ENCODE measurements around the gene NACA. TPM values are rescaled to one million over a fixed set of nuclear protein-coding genes. Genes with fewer than 3 reads are reported as not detected.

Gene NACA
- total RNA-seq, 2 experiments from 2014 or later: 793 to 820 TPM

- ATAC-seq (peak; percentile 48), DNase-seq (peak; percentile 57)
- Mint-ChIP-seq H3K36me3 (ENCODE audit: low read depth) (peaks cover 43% of the 10 kb centered on the region), H3K27me3 (ENCODE audit: low read depth) (no peaks in the 10 kb centered on the region), H3K27ac (peak overlapping the region; percentile 99), H3K4me3 (peak overlapping the region; percentile 99), H3K9me3 (ENCODE audit: insufficient read depth) (no peaks in the 10 kb centered on the region), H3K4me1 (ENCODE audit: low read depth) (peaks cover 21% of the 10 kb centered on the region)
- CTCF ChIA-PET: interaction anchor here (1.3 to 3.3 kb wide), 4 partner anchors 26 to 424 kb away, joined by 3 to 19 read pairs (median 9); partner anchors contain the start of gene STAT6
- POLR2A ChIA-PET: interaction anchor here (0.6 to 8.2 kb wide), 20 partner anchors 11 to 423 kb away, joined by 3 to 119 read pairs (median 6); partner anchors contain the start of genes ATP5F1B, BAZ2A, IL23A and NACA
Observed at GRCh38 chr12:56687223-56688128, 37.6 kb downstream of the NACA start.

- Mint-ChIP-seq H3K27me3 (ENCODE audit: low read depth) (no peaks in the 10 kb centered on the region), H3K4me1 (ENCODE audit: low read depth) (peaks cover 36% of the 10 kb centered on the region), H3K4me3 (peak overlapping the region; percentile 99), H3K9me3 (ENCODE audit: insufficient read depth) (no peaks in the 10 kb centered on the region), H3K27ac (peak overlapping the region; percentile 99), H3K36me3 (ENCODE audit: low read depth) (peaks cover 56% of the 10 kb centered on the region)
- DNase-seq: no peak
- ATAC-seq: no peak
- ChIA-PET CTCF (interaction anchor here (1.0 to 3.2 kb wide), 7 partner anchors 14 to 104 kb away, joined by 3 to 33 read pairs (median 6); partner anchors contain the start of gene NACA), POLR2A (interaction anchor here (0.6 to 8.2 kb wide), 10 partner anchors 33 to 755 kb away, joined by 3 to 119 read pairs (median 6); partner anchors contain the start of genes ATP5F1B, NACA and PRIM1)
Observed at GRCh38 chr12:56684745-56685359, 40.2 kb downstream of the NACA start.

- ChIA-PET CTCF (interaction anchor here (1.9 kb wide), 1 partner anchor 46 kb away, joined by 9 read pairs; no protein-coding TSS in a partner anchor), POLR2A (interaction anchor here (1.4 kb wide), 1 partner anchor 37 kb away, joined by 4 read pairs; no protein-coding TSS in a partner anchor)
- Mint-ChIP-seq H3K27me3 (ENCODE audit: low read depth) (no peaks in the 10 kb centered on the region), H3K36me3 (ENCODE audit: low read depth) (peaks cover 65% of the 10 kb centered on the region), H3K27ac (peak overlapping the region; percentile 66), H3K9me3 (ENCODE audit: insufficient read depth) (no peaks in the 10 kb centered on the region), H3K4me3 (peak overlapping the region; percentile 19), H3K4me1 (ENCODE audit: low read depth) (peaks cover 54% of the 10 kb centered on the region)
- DNase-seq: no peak
- ATAC-seq: no peak
Observed at GRCh38 chr12:56682323-56682722, 42.8 kb downstream of the NACA start.

- Mint-ChIP-seq H3K27me3 (ENCODE audit: low read depth) (no peaks in the 10 kb centered on the region), H3K9me3 (ENCODE audit: insufficient read depth) (no peaks in the 10 kb centered on the region), H3K4me3 (no peak overlapping the region), H3K27ac (no peak overlapping the region), H3K36me3 (ENCODE audit: low read depth) (peaks cover 52% of the 10 kb centered on the region), H3K4me1 (ENCODE audit: low read depth) (peaks cover 70% of the 10 kb centered on the region)
- CTCF ChIA-PET: no interaction called here
- POLR2A ChIA-PET: interaction anchor here (1.0 to 1.4 kb wide), 2 partner anchors 9 to 45 kb away, joined by 3 to 6 read pairs; partner anchors contain the start of gene NACA
- DNase-seq (no peak), ATAC-seq (no peak)
Observed at GRCh38 chr12:56679883-56680575, 45.1 kb downstream of the NACA start.

GRCh38 chr12:56678852-56679251 is 46.2 kb downstream of the NACA start:
- DNase-seq (no peak), ATAC-seq (no peak)
- CTCF ChIA-PET: interaction anchor here (2.3 kb wide), 1 partner anchor 45 kb away, joined by 8 read pairs; no protein-coding TSS in a partner anchor
- H3K36me3 Mint-ChIP-seq (ENCODE audit: low read depth): peaks cover 44% of the 10 kb centered on the region
- H3K4me3 Mint-ChIP-seq: no peak overlapping the region
- H3K27me3 Mint-ChIP-seq (ENCODE audit: low read depth): no peaks in the 10 kb centered on the region
- H3K9me3 Mint-ChIP-seq (ENCODE audit: insufficient read depth): no peaks in the 10 kb centered on the region
- H3K27ac Mint-ChIP-seq: peak overlapping the region; percentile 66
- POLR2A ChIA-PET: interaction anchor here (1.0 to 1.4 kb wide), 2 partner anchors 10 to 46 kb away, joined by 3 to 6 read pairs; partner anchors contain the start of gene NACA
- peaks cover 62% of the 10 kb centered on the region for H3K4me1 Mint-ChIP-seq (ENCODE audit: low read depth)

- Mint-ChIP-seq H3K36me3 (ENCODE audit: low read depth) (peaks cover 46% of the 10 kb centered on the region), H3K27ac (no peak overlapping the region), H3K4me1 (ENCODE audit: low read depth) (peaks cover 67% of the 10 kb centered on the region), H3K9me3 (ENCODE audit: insufficient read depth) (no peaks in the 10 kb centered on the region), H3K27me3 (ENCODE audit: low read depth) (no peaks in the 10 kb centered on the region), H3K4me3 (no peak overlapping the region)
- ATAC-seq: no peak
- ChIA-PET POLR2A (no interaction called here), CTCF (interaction anchor here (0.8 to 2.3 kb wide), 3 partner anchors 9 to 46 kb away, joined by 3 to 8 read pairs (median 6); no protein-coding TSS in a partner anchor)
- DNase-seq: no peak
Observed at GRCh38 chr12:56677680-56678079, 47.4 kb downstream of the NACA start.

- H3K27ac Mint-ChIP-seq: no peak overlapping the region
- DNase-seq (no peak), ATAC-seq (peak; percentile 46)
- ChIA-PET CTCF (interaction anchor here (0.8 to 2.3 kb wide), 3 partner anchors 9 to 46 kb away, joined by 3 to 8 read pairs (median 6); no protein-coding TSS in a partner anchor), POLR2A (no interaction called here)
- peaks cover 63% of the 10 kb centered on the region for H3K4me1 Mint-ChIP-seq (ENCODE audit: low read depth)
- no peaks in the 10 kb centered on the region for H3K27me3 Mint-ChIP-seq (ENCODE audit: low read depth)
- H3K36me3 Mint-ChIP-seq (ENCODE audit: low read depth): peaks cover 45% of the 10 kb centered on the region
- H3K4me3 Mint-ChIP-seq: no peak overlapping the region
- H3K9me3 Mint-ChIP-seq (ENCODE audit: insufficient read depth): no peaks in the 10 kb centered on the region
Observed at GRCh38 chr12:56676851-56677580, 48.1 kb downstream of the NACA start.

GRCh38 chr12:56671608-56672007 is 53.5 kb downstream of the NACA start:
- ATAC-seq (no peak), DNase-seq (no peak)
- POLR2A ChIA-PET: no interaction called here
- peaks cover 62% of the 10 kb centered on the region for H3K36me3 Mint-ChIP-seq (ENCODE audit: low read depth)
- H3K27me3 Mint-ChIP-seq (ENCODE audit: low read depth): no peaks in the 10 kb centered on the region
- no peak overlapping the region for H3K27ac Mint-ChIP-seq
- peaks cover 26% of the 10 kb centered on the region for H3K4me1 Mint-ChIP-seq (ENCODE audit: low read depth)
- H3K4me3 Mint-ChIP-seq: no peak overlapping the region
- CTCF ChIA-PET: interaction anchor here (1.0 to 1.8 kb wide), 4 partner anchors 13 to 48 kb away, joined by 3 to 6 read pairs (median 4); partner anchors contain the start of gene ATP5F1B
- H3K9me3 Mint-ChIP-seq (ENCODE audit: insufficient read depth): no peaks in the 10 kb centered on the region

- no peaks in the 10 kb centered on the region for H3K9me3 Mint-ChIP-seq (ENCODE audit: insufficient read depth)
- H3K36me3 Mint-ChIP-seq (ENCODE audit: low read depth): peaks cover 64% of the 10 kb centered on the region
- ATAC-seq (no peak), DNase-seq (no peak)
- no peaks in the 10 kb centered on the region for H3K27me3 Mint-ChIP-seq (ENCODE audit: low read depth)
- ChIA-PET POLR2A (interaction anchor here (1.1 to 1.3 kb wide), 2 partner anchors 15 to 34 kb away, joined by 3 to 4 read pairs; no protein-coding TSS in a partner anchor), CTCF (interaction anchor here (1.0 to 1.8 kb wide), 5 partner anchors 14 to 49 kb away, joined by 3 to 6 read pairs (median 4); partner anchors contain the start of gene ATP5F1B)
- H3K27ac Mint-ChIP-seq: peak overlapping the region; percentile 2
- no peak overlapping the region for H3K4me3 Mint-ChIP-seq
- H3K4me1 Mint-ChIP-seq (ENCODE audit: low read depth): peaks cover 20% of the 10 kb centered on the region
Observed at GRCh38 chr12:56670836-56671235, 54.3 kb downstream of the NACA start.

- H3K27ac Mint-ChIP-seq: no peak overlapping the region
Observed at GRCh38 chr12:56668197-56668457, 57.0 kb downstream of the NACA start.

More at GRCh38 chr12:56668197-56668457, 57.0 kb downstream of the NACA start:
- no peak for DNase-seq
- no peaks in the 10 kb centered on the region for H3K9me3 Mint-ChIP-seq (ENCODE audit: insufficient read depth)
- ChIA-PET CTCF (interaction anchor here (0.6 to 1.7 kb wide), 2 partner anchors 32 to 455 kb away, joined by 3 to 8 read pairs; no protein-coding TSS in a partner anchor), POLR2A (interaction anchor here (0.8 kb wide), 1 partner anchor 39 kb away, joined by 3 read pairs; no protein-coding TSS in a partner anchor)
- H3K36me3 Mint-ChIP-seq (ENCODE audit: low read depth): peaks cover 79% of the 10 kb centered on the region
- no peak for ATAC-seq
- peaks cover 9% of the 10 kb centered on the region for H3K4me1 Mint-ChIP-seq (ENCODE audit: low read depth)
- H3K4me3 Mint-ChIP-seq: no peak overlapping the region
- no peaks in the 10 kb centered on the region for H3K27me3 Mint-ChIP-seq (ENCODE audit: low read depth)
